Measurements from ENCODE around the gene PEG3. TPM values are rescaled to one million over a fixed set of nuclear protein-coding genes. Genes with fewer than 3 reads are reported as not detected.

Gene PEG3
- total and polyA plus RNA-seq, 2 of the 13 experiments (the other 11 are each of a cell fraction or from before 2014, with no cell fraction given), result 217 to 394 TPM

GRCh38 chr19:56885173-56885985 lies 44.9 kb upstream of the PEG3 start (continued):
- TF ChIP-seq NRL (CRISPR knock-in tag; IDR thresholded peaks at IDR 0.05; ENCODE audit: borderline replicate concordance) (no peak), ZNF329 (CRISPR knock-in tag; IDR thresholded peaks at IDR 0.05; ENCODE audit: low read depth) (no peak), ZNF674 (CRISPR knock-in tag; IDR thresholded peaks at IDR 0.05; ENCODE audit: low read depth) (no peak), POGZ (CRISPR knock-in tag; IDR thresholded peaks at IDR 0.05) (no peak), ZNF407 (CRISPR knock-in tag; IDR thresholded peaks at IDR 0.05; ENCODE audit: not compliant biosample characterization) (no peak), HNF1A (IDR thresholded peaks at IDR 0.05; ENCODE audit: low read depth) (no peak), HNF1A (CRISPR knock-in tag; IDR thresholded peaks at IDR 0.05; ENCODE audit: borderline replicate concordance) (peak; percentile 88), BRCA1 (CRISPR knock-in tag; IDR thresholded peaks at IDR 0.05) (no peak), NFE2 (CRISPR knock-in tag; IDR thresholded peaks at IDR 0.05) (no peak), ZNF337 (CRISPR knock-in tag; IDR thresholded peaks at IDR 0.05; ENCODE audit: borderline replicate concordance, low read depth) (no peak), POLR2G (IDR thresholded peaks at IDR 0.05; ENCODE audit: low read depth, low read length) (0 out of 2 replicates have a peak, but pooled peaks have one; percentile 24), ZNF577 (CRISPR knock-in tag; IDR thresholded peaks at IDR 0.05; ENCODE audit: borderline replicate concordance, low read depth) (no peak)

All from HepG2 (cell line).